Epithelial cell of proximal tubule (primary cell): Measurements from ENCODE around the gene NABP2. TPM values are rescaled to one million over a fixed set of nuclear protein-coding genes. Genes with fewer than 3 reads are reported as not detected.

Experiments used
- DNase-seq: peaks from one replicate; pipeline ENCODE4 v3.0.0-alpha.2; 2011; ENCODE audit warnings: low read depth
- H3K4me3 ChIP-seq: 2 replicates; pipeline ENCODE4 v1.5.1; 2011; ENCODE audit warnings: low read depth, mild to moderate bottlenecking, low read length
- total RNA-seq: library from RNA; depleted of rRNA; stranded (reverse); fragments of >200 nt; gene quantifications from 2 replicates; pipeline ENCODE4 v1.2.3, GENCODE V29; 2015
- TF ChIP-seq, protein P1 (sequence below): conservative IDR thresholded peaks from 2 replicates; pipeline ENCODE4 v1.5.1; 2012; ENCODE audit warnings: low read depth, mild to moderate bottlenecking, low read length

Gene NABP2
- total RNA-seq, 1 donor from 2014 or later, result 22.7 TPM

DNA sequence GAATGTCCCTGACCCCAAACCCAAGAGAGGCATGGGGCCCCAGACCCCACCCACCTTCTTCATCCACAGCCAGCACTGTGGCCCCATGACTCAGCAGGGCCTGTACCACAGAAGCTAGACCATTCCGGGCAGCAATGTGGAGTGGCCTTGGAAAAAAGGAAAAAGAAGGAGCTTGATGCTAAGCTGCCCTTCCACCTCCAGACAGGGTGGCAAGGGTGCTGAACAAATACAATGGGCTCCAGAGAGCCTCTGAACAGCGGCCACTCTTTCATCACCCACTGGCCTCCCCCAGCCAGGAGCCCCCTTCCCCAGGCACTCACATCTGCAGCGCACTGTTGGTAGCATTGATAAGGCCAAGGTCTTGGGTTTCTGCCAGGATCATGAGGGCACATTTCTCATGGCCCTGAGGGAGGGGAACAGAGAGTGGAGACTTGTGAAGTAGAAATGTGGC lies 19.6 kb downstream of the NABP2 start:
- no peak overlapping the region for H3K4me3 ChIP-seq
- TF ChIP-seq, protein P1, sequence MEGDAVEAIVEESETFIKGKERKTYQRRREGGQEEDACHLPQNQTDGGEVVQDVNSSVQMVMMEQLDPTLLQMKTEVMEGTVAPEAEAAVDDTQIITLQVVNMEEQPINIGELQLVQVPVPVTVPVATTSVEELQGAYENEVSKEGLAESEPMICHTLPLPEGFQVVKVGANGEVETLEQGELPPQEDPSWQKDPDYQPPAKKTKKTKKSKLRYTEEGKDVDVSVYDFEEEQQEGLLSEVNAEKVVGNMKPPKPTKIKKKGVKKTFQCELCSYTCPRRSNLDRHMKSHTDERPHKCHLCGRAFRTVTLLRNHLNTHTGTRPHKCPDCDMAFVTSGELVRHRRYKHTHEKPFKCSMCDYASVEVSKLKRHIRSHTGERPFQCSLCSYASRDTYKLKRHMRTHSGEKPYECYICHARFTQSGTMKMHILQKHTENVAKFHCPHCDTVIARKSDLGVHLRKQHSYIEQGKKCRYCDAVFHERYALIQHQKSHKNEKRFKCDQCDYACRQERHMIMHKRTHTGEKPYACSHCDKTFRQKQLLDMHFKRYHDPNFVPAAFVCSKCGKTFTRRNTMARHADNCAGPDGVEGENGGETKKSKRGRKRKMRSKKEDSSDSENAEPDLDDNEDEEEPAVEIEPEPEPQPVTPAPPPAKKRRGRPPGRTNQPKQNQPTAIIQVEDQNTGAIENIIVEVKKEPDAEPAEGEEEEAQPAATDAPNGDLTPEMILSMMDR, result no peak
- DNase-seq, result no peak

DNA sequence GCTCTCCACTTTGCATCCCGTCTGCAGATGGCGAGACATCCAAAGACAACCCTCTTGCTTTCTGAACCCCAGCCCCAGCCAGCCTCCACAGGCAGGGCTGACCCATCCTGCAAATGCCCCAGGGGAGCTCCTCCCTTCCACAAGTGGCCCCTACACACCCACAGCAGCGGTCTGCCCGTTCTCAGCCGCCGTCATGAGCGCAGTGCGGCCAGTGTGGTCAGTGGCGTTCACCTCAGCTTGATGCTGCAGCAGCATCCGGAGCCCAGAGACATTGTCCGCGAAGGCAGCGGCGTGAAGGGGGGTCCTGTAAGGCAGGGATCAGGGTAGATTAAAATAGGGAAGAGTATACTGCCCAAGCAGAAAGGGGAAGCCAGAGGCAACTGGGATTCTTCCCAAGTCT lies 20.4 kb downstream of the NABP2 start:
- H3K4me3 ChIP-seq, result no peak overlapping the region
- TF ChIP-seq, protein P1, result no peak
- no peak for DNase-seq

DNA sequence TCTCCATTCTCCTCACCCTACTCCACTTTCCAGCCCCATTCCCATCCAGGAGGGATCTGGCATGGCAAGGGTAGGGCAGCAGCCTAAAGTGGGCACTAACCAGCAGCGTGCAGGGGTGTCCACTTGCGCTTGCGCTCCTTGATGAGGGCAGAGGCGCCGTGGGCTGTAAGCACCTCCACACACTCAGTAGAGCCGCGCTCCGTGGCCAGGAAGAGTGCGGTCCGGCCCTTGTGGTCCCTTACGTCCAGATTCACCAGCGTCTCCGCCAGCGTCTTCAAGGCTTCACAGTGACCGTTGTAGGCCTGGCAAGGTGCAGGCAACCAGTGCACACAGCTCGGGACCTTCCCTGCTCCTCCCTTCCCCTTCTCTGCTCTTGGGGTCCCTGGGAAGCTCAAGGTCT lies 23.8 kb downstream of the NABP2 start:
- H3K4me3 ChIP-seq, result no peak overlapping the region

DNA sequence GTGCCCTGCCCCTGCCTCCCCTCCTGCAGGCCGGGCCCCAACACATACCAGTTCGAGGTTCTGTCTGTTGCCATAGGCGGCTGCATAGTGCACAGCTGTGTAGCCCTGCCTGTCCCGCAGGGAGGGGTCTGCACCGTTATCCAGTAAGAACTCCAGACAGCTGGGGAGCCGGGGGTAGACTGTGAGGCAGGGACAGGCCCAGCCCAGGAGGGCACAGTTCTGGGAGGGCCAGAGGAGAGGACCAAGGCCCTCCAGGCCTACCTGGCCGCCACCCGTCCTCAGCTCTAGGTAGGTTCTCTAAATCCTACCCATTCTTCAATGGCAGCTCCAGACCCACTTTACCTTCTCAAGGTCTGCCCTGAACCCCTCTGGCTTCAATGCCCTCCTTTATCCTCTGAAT lies 24.6 kb downstream of the NABP2 start:
- TF ChIP-seq, protein P1, result no peak
- no peak overlapping the region for H3K4me3 ChIP-seq
- no peak for DNase-seq

More for the DNA sequence above, 23.8 kb downstream of the NABP2 start:
- TF ChIP-seq, protein P1, result no peak
- no peak for DNase-seq

DNA sequence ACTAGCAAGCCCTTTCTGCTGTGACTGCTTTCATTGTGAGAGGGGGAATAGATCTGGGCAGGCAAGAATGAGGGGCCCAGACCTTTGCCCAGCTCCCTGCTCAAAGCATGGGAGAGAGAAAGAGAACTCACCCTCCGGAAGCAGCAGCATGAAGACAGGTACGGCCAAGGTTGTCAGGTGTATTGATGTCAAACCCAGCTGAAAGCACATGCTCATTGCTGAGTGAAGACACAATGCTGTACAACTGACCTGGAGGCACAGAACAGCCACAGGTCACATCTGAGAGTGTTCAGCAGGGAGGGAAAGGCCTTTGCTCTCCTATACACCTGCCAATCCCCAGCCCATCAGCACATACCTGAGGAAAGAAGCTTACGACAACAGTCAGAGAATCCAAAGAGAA lies 28.5 kb downstream of the NABP2 start:
- DNase-seq, result no peak
- no peak overlapping the region for H3K4me3 ChIP-seq
- TF ChIP-seq, protein P1, result no peak

DNA sequence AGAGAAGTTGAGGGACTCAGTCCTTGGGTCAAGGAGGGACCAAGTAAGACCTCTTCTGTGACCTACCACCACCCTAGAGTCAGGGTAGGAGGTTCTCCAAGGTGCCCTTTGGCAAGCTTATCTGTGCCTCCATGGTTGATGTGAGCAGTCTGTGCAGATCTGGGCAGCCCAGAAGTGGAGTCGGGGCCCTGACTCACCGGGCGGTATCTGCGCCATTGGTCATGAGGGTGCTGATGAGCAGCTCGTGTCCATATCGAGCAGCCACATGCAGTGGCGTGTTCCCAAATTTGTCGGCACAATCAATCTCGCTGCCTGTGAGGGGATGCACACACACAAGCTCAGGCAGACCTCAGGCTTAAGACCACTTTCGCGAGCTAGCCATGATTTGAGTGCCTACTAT lies 28.9 kb downstream of the NABP2 start:
- H3K4me3 ChIP-seq, result no peak overlapping the region
- TF ChIP-seq, protein P1, result no peak
- DNase-seq, result no peak

DNA sequence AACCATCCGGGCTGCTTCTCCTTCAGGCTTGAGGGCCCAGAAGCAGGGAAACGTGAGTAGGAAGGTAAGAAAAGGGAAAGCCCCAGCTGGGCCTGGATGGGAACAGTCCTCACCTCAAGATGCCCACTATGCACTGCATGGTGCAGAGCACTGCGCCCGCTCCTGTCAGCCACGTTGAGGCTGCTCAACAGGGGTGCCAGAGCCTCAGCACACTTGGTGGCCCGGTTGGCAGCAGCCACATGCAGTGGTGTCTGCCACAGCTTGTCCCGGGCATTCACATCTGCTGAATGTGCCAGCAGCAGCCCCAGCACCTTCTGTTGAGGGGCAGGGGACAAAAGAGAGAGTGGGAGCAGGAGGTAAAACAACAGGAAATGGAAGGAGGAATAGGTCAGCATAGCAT lies 31.5 kb downstream of the NABP2 start:
- no peak overlapping the region for H3K4me3 ChIP-seq
- TF ChIP-seq, protein P1, result no peak
- DNase-seq, result no peak
